Kasumi-1 (cell line): Measurements from ENCODE around the gene SNX10.

Source experiments
- DNase-seq, 2 experiments: peaks; one replicate each; lab custom pipeline; 2025; lab: John Stamatoyannopoulos, UW

SNX10 gene

GRCh38 chr7:26298472-26299058 lies 6.9 kb downstream of the SNX10 start:
- peak; percentile 45 to 52 for DNase-seq

- peak; percentile 83 to 92 for DNase-seq
Observed at GRCh38 chr7:26305090-26305868, 13.6 kb downstream of the SNX10 start.

- no peak for DNase-seq
Observed at GRCh38 chr7:26305869-26306665, 14.4 kb downstream of the SNX10 start.

GRCh38 chr7:26306790-26307189 lies 15.1 kb downstream of the SNX10 start:
- DNase-seq = no peak

- DNase-seq = peak; percentile 57 to 61
Observed at GRCh38 chr7:26307226-26307625, 15.6 kb downstream of the SNX10 start.

- no peak for DNase-seq
Observed at GRCh38 chr7:26307791-26308190, 16.1 kb downstream of the SNX10 start.

GRCh38 chr7:26308551-26308950 lies 16.9 kb downstream of the SNX10 start:
- DNase-seq = no peak

- no peak for DNase-seq
Observed at GRCh38 chr7:26309089-26309488, 17.4 kb downstream of the SNX10 start.

- no peak for DNase-seq
Observed at GRCh38 chr7:26311798-26312197, 20.1 kb downstream of the SNX10 start.

- DNase-seq = no peak
Observed at GRCh38 chr7:26317211-26317610, 25.5 kb downstream of the SNX10 start.

GRCh38 chr7:26318921-26319320 lies 27.3 kb downstream of the SNX10 start:
- DNase-seq = peak in 1 of 2 experiments; percentile 52

- DNase-seq = peak; percentile 61 to 70
Observed at GRCh38 chr7:26319636-26320035, 28.0 kb downstream of the SNX10 start.

GRCh38 chr7:26320878-26321277 lies 29.2 kb downstream of the SNX10 start:
- no peak for DNase-seq

- no peak for DNase-seq
Observed at GRCh38 chr7:26321435-26321834, 29.8 kb downstream of the SNX10 start.

GRCh38 chr7:26326211-26326610 lies 34.5 kb downstream of the SNX10 start:
- DNase-seq = no peak

- DNase-seq = no peak
Observed at GRCh38 chr7:26328498-26329390, 37.1 kb downstream of the SNX10 start.

GRCh38 chr7:26329520-26330255 lies 38.0 kb downstream of the SNX10 start:
- DNase-seq = peak; percentile 71 to 78

GRCh38 chr7:26331113-26331512 lies 39.5 kb downstream of the SNX10 start:
- DNase-seq = no peak

- DNase-seq = no peak
Observed at GRCh38 chr7:26331789-26332188, 40.1 kb downstream of the SNX10 start.

GRCh38 chr7:26332698-26333097 lies 41.0 kb downstream of the SNX10 start:
- no peak for DNase-seq
